Panc1 (cell line): ENCODE measurements around the gene BRD2. TPM values are rescaled to one million over a fixed set of nuclear protein-coding genes. Genes with fewer than 3 reads are reported as not detected.

Source experiments
- ATAC-seq: fragments of 200-7000 bp; cut with Tn5 transposase; 2 replicates; pipeline ENCODE4 v1.9.1; 2020; ENCODE audit warnings: mild to moderate bottlenecking, moderate library complexity
- BruUV-seq: library from RNA; stranded (reverse); fragments of 400-500 nt; replicated peaks from 2 replicates; lab custom pipeline; 2021; lab: Mats Ljungman, UMichigan
- CTCF ChIA-PET: fragments of 300-600 bp; sonication (Branson Sonifier 250); formaldehyde crosslinking; loops from one replicate; lab custom pipeline; 2022; ENCODE audit warnings: antibody characterized with exemption; lab: Charles Lee
- POLR2A ChIA-PET: fragments of 300-600 bp; sonication (Branson Sonifier 250); formaldehyde crosslinking; loops from one replicate; lab custom pipeline; 2022; ENCODE audit warnings: antibody characterized with exemption; lab: Charles Lee
- DNase-seq: peaks from one replicate; pipeline ENCODE4 v3.0.0-alpha.2; 2010; ENCODE audit warnings: low read depth, low spot score
- H3K27ac ChIP-seq: 2 replicates; pipeline ENCODE4 v1.5.1; 2011; ENCODE audit warnings: mild to moderate bottlenecking, low read length, inconsistent platforms
- H3K27me3 ChIP-seq: fragments of 200-500 bp; sonication (Bioruptor generic); 2 replicates; pipeline ENCODE4 v1.6.0; 2014; ENCODE audit warnings: low read length, inconsistent platforms; ENCODE audit not compliant: control insufficient read depth, insufficient read depth
- H3K36me3 ChIP-seq: fragments of 200-500 bp; sonication (Bioruptor generic); 2 replicates; pipeline ENCODE4 v1.5.1; 2014; ENCODE audit warnings: inconsistent platforms, mild to moderate bottlenecking, low read length, moderate library complexity; ENCODE audit not compliant: control insufficient read depth, insufficient read depth
- H3K4me1 ChIP-seq: 2 replicates; pipeline ENCODE4 v1.5.1; 2011; ENCODE audit warnings: inconsistent platforms, mild to moderate bottlenecking, low read length, moderate library complexity; ENCODE audit not compliant: control insufficient read depth, insufficient read depth
- H3K4me3 ChIP-seq, 2 experiments: 2 replicates each; pipeline ENCODE4 v1.5.1; 2011 to 2012; ENCODE audit warnings: low read depth in 2 of 2, low read length in 2 of 2, mild to moderate bottlenecking in 2 of 2, inconsistent platforms in 1 of 2, moderate library complexity in 1 of 2
- H3K9me3 ChIP-seq: fragments of 200-500 bp; sonication (Bioruptor generic); 2 replicates; pipeline ENCODE4 v1.5.1; 2014; ENCODE audit warnings: low read depth, mild to moderate bottlenecking, inconsistent platforms, low read length, moderate library complexity; ENCODE audit not compliant: control insufficient read depth, insufficient read depth
- POLR2AphosphoS5 ChIP-seq: IDR thresholded peaks from 2 replicates; pipeline ENCODE4 v1.6.1; 2012; ENCODE audit warnings: mild to moderate bottlenecking, low read depth, low read length, moderate library complexity
- SIN3A ChIP-seq: IDR thresholded peaks from 2 replicates; pipeline ENCODE4 v1.6.1; 2012; ENCODE audit warnings: low read depth, mild to moderate bottlenecking, low read length, moderate library complexity, borderline replicate concordance; ENCODE audit not compliant: insufficient read depth
- TCF7L2 ChIP-seq: IDR thresholded peaks from 2 replicates; pipeline ENCODE4 v1.6.1; 2011; ENCODE audit warnings: mild to moderate bottlenecking, low read depth, low read length, inconsistent platforms
- in situ Hi-C: cut with HindIII; loops from 2 replicates; pipeline ENCODE4 v1.10.0; 2016; ENCODE audit warnings: low sequenced_read_pairs, low pct_unique_long_range_greater_than_20kb
- intact Hi-C: fragments of 100-400 bp; cut with micrococcal nuclease; formaldehyde crosslinking; loops from one replicate; pipeline ENCODE4 v1.10.0; 2022; ENCODE audit not compliant: unreplicated experiment
- total RNA-seq: library from RNA; stranded (reverse); gene quantifications from one replicate; pipeline ENCODE4 v1.2.1, GENCODE V29; 2021; ENCODE audit not compliant: unreplicated experiment
- TF ChIP-seq, protein P1 (sequence below), 2 experiments: IDR thresholded peaks; 2 replicates each; pipeline ENCODE4 v1.6.1; 2011 to 2012; ENCODE audit warnings: low read depth in 2 of 2, control low read depth in 1 of 2, low read length in 1 of 2, mild to moderate bottlenecking in 1 of 2, moderate library complexity in 1 of 2; ENCODE audit not compliant: insufficient read depth in 1 of 2
- TF ChIP-seq, protein P2 (sequence below): fragments of 450-650 bp; IDR thresholded peaks from 2 replicates; pipeline ENCODE4 v1.5.1; 2017; ENCODE audit warnings: mild to moderate bottlenecking

BRD2 gene
- total RNA-seq, 1 experiment from 2014 or later: 209 TPM

DNA sequence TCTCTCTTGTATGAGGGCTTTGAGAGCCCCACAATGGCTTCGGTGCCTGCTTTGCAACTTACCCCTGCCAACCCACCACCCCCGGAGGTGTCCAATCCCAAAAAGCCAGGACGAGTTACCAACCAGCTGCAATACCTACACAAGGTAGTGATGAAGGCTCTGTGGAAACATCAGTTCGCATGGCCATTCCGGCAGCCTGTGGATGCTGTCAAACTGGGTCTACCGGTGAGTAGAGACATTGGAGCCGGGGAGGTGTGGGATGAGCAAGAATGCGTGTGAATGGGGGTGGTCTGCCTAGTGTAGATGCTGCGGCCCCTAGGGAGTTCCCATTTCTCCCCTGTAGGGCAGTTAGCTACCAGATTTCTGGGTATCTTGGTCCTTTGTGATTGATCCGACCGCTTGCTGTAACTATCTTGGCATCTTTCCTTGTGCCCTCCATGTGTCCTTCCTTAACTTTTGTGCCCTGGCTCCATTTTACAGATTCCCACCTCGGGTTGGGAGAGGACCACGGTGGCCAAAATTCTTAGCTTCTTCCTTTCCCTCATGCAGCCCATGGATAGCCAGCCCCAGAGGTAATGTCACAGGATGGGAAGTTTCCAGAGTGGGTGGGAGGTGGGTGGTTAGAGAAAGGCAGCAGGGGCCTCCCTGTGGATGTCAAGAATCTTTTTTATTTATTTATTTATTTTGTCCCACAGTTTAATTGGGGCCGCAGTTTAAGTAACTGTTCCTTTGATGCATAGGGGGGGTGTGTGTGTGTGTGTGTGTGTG lies 6.3 kb downstream of the BRD2 start:
- H3K27me3 ChIP-seq: no peaks in the 10 kb centered on the region
- in situ Hi-C loops (no loop called here), intact Hi-C loops (no loop called here)
- H3K4me3 ChIP-seq: peak overlapping the region; percentile 94 to 100
- ATAC-seq (no peak), DNase-seq (no peak)
- H3K27ac ChIP-seq: peak overlapping the region; percentile 41; the same call in 1 of the 2 replicates
- H3K9me3 ChIP-seq: no peaks in the 10 kb centered on the region
- CTCF ChIA-PET: interaction anchor here (0.6 to 1.0 kb wide), 2 partner anchors 10 to 350 kb away, joined by 5 to 16 read pairs; no protein-coding TSS in a partner anchor
- peaks cover 44% of the 10 kb centered on the region for H3K4me1 ChIP-seq
- POLR2A ChIA-PET: interaction anchor here (0.5 to 1.3 kb wide), 3 partner anchors 10 to 436 kb away, joined by 3 to 4 read pairs (median 3); partner anchors contain the start of gene PHF1
- TF ChIP-seq, protein P1, sequence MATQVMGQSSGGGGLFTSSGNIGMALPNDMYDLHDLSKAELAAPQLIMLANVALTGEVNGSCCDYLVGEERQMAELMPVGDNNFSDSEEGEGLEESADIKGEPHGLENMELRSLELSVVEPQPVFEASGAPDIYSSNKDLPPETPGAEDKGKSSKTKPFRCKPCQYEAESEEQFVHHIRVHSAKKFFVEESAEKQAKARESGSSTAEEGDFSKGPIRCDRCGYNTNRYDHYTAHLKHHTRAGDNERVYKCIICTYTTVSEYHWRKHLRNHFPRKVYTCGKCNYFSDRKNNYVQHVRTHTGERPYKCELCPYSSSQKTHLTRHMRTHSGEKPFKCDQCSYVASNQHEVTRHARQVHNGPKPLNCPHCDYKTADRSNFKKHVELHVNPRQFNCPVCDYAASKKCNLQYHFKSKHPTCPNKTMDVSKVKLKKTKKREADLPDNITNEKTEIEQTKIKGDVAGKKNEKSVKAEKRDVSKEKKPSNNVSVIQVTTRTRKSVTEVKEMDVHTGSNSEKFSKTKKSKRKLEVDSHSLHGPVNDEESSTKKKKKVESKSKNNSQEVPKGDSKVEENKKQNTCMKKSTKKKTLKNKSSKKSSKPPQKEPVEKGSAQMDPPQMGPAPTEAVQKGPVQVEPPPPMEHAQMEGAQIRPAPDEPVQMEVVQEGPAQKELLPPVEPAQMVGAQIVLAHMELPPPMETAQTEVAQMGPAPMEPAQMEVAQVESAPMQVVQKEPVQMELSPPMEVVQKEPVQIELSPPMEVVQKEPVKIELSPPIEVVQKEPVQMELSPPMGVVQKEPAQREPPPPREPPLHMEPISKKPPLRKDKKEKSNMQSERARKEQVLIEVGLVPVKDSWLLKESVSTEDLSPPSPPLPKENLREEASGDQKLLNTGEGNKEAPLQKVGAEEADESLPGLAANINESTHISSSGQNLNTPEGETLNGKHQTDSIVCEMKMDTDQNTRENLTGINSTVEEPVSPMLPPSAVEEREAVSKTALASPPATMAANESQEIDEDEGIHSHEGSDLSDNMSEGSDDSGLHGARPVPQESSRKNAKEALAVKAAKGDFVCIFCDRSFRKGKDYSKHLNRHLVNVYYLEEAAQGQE (IDR thresholded peaks at IDR 0.05; ENCODE audit: insufficient read depth in 1 of 2, low read depth in 2 of 2, low read length in 1 of 2): no peak
- TF ChIP-seq, protein P2, sequence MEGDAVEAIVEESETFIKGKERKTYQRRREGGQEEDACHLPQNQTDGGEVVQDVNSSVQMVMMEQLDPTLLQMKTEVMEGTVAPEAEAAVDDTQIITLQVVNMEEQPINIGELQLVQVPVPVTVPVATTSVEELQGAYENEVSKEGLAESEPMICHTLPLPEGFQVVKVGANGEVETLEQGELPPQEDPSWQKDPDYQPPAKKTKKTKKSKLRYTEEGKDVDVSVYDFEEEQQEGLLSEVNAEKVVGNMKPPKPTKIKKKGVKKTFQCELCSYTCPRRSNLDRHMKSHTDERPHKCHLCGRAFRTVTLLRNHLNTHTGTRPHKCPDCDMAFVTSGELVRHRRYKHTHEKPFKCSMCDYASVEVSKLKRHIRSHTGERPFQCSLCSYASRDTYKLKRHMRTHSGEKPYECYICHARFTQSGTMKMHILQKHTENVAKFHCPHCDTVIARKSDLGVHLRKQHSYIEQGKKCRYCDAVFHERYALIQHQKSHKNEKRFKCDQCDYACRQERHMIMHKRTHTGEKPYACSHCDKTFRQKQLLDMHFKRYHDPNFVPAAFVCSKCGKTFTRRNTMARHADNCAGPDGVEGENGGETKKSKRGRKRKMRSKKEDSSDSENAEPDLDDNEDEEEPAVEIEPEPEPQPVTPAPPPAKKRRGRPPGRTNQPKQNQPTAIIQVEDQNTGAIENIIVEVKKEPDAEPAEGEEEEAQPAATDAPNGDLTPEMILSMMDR: no peak
- TF ChIP-seq POLR2AphosphoS5 (peak; percentile 43; the same call in 1 of the 2 replicates), TCF7L2 (no peak), SIN3A (0 out of 2 replicates have a peak, but pooled peaks have one; percentile 49)
- BruUV-seq: no TSS peak
- peaks cover 62% of the 10 kb centered on the region for H3K36me3 ChIP-seq

DNA sequence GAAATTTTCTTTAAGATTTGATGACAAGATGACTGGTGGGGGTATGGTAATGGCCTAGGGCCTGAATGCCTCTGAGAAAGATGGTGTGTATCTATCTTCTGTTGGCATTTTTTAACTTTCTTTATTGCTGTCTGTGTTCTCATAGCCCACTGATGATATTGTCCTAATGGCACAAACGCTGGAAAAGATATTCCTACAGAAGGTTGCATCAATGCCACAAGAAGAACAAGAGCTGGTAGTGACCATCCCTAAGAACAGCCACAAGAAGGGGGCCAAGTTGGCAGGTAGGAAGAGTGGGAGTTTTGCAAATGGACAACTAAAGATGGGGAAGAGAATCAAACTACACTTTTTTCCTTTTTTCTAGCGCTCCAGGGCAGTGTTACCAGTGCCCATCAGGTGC lies 7.5 kb downstream of the BRD2 start:
- no peak for ATAC-seq
- TF ChIP-seq TCF7L2 (no peak), SIN3A (no peak), POLR2AphosphoS5 (no peak)
- TF ChIP-seq, protein P2: no peak
- TF ChIP-seq, protein P1 (IDR thresholded peaks at IDR 0.05; ENCODE audit: insufficient read depth in 1 of 2, low read depth in 2 of 2, low read length in 1 of 2): no peak
- ChIA-PET POLR2A (interaction anchor here (1.3 kb wide), 1 partner anchor 9 kb away, joined by 4 read pairs; no protein-coding TSS in a partner anchor), CTCF (no interaction called here)
- no peak for DNase-seq
- Histone ChIP-seq H3K27ac (peak overlapping the region; percentile 44), H3K9me3 (no peaks in the 10 kb centered on the region), H3K36me3 (peaks cover 74% of the 10 kb centered on the region), H3K4me1 (peaks cover 55% of the 10 kb centered on the region), H3K27me3 (no peaks in the 10 kb centered on the region), H3K4me3 (peak overlapping the region; percentile 94 to 100)
- intact Hi-C loops (no loop called here), in situ Hi-C loops (no loop called here)
- no TSS peak for BruUV-seq
